Measurements from ENCODE around the gene TH.

TH gene

GRCh38 chr11:2203440-2204259, 32.0 kb upstream of the TH start:
- no peak overlapping the region for H3K4me3 ChIP-seq (ENCODE audit: control insufficient read depth, low read depth, low read length)
- no peak for TF ChIP-seq CTCF (conservative IDR thresholded peaks at IDR 0.05; ENCODE audit: control insufficient read depth, insufficient read depth, low read depth, low read length)
- DNase-seq (ENCODE audit: low read depth): no peak

- no peak for TF ChIP-seq CTCF (conservative IDR thresholded peaks at IDR 0.05; ENCODE audit: control insufficient read depth, insufficient read depth, low read depth, low read length)
- H3K4me3 ChIP-seq (ENCODE audit: control insufficient read depth, low read depth, low read length): no peak overlapping the region
Measured at GRCh38 chr11:2202900-2203439, 31.4 kb upstream of the TH start.

GRCh38 chr11:2202071-2202899, 30.7 kb upstream of the TH start:
- no peak for TF ChIP-seq CTCF (conservative IDR thresholded peaks at IDR 0.05; ENCODE audit: control insufficient read depth, insufficient read depth, low read depth, low read length)
- H3K4me3 ChIP-seq (ENCODE audit: control insufficient read depth, low read depth, low read length): no peak overlapping the region
- DNase-seq (ENCODE audit: low read depth): no peak

More at GRCh38 chr11:2202900-2203439, 31.4 kb upstream of the TH start:
- no peak for DNase-seq (ENCODE audit: low read depth)

- no peak for TF ChIP-seq CTCF (conservative IDR thresholded peaks at IDR 0.05; ENCODE audit: control insufficient read depth, insufficient read depth, low read depth, low read length)
Measured at GRCh38 chr11:2201542-2201941, 29.9 kb upstream of the TH start.

GRCh38 chr11:2200957-2201519, 29.4 kb upstream of the TH start:
- DNase-seq (ENCODE audit: low read depth): no peak
- no peak overlapping the region for H3K4me3 ChIP-seq (ENCODE audit: control insufficient read depth, low read depth, low read length)
- TF ChIP-seq CTCF (conservative IDR thresholded peaks at IDR 0.05; ENCODE audit: control insufficient read depth, insufficient read depth, low read depth, low read length): no peak

More at GRCh38 chr11:2201542-2201941, 29.9 kb upstream of the TH start:
- no peak overlapping the region for H3K4me3 ChIP-seq (ENCODE audit: control insufficient read depth, low read depth, low read length)
- no peak for DNase-seq (ENCODE audit: low read depth)

- DNase-seq (ENCODE audit: low read depth): no peak
- no peak for TF ChIP-seq CTCF (conservative IDR thresholded peaks at IDR 0.05; ENCODE audit: control insufficient read depth, insufficient read depth, low read depth, low read length)
- H3K4me3 ChIP-seq (ENCODE audit: control insufficient read depth, low read depth, low read length): no peak overlapping the region
Measured at GRCh38 chr11:2200536-2200935, 28.9 kb upstream of the TH start.

Measured in fibroblast of mammary gland (primary cell).